ENCODE measurements around the gene REEP6. TPM values are rescaled to one million over a fixed set of nuclear protein-coding genes. Genes with fewer than 3 reads are reported as not detected.
A peak's percentile ranks its signal among the peaks of the same experiment; 100 is the strongest.

Gene REEP6
- total and polyA plus RNA-seq, 2 of the 4 experiments (the other 2 are of a cell fraction), result 1.3 to 2.2 TPM

- H3K56ac ChIP-seq (ENCODE audit: extremely low read depth, insufficient read depth, low read length), result no peak overlapping the region
- BruUV-seq (replicated peaks), result no TSS peak
These were observed 33.4 kb downstream of the REEP6 start for GRCh38 chr19:1524287-1524971.

More at GRCh38 chr19:1524287-1524971, 33.4 kb downstream of the REEP6 start:
- Histone ChIP-seq H3K14ac (replicated peaks; ENCODE audit: low read depth, low read length) (no peak overlapping the region), H3K23ac (ENCODE audit: low read depth, low read length) (peak overlapping the region; percentile 22), H3K9ac (ENCODE audit: low read depth, low read length) (no peak overlapping the region), H2BK20ac (ENCODE audit: low read depth, low read length) (no peak overlapping the region), H2BK5ac (ENCODE audit: low read depth, low read length, poor library complexity, severe bottlenecking) (no peak overlapping the region), H2AK5ac (ENCODE audit: low read depth, low read length) (no peak overlapping the region), H3K79me1 (ENCODE audit: low read depth in 1 of 2, low read length in 2 of 2) (no peaks in the 10 kb centered on the region), H3K4ac (ENCODE audit: low read depth, low read length) (no peak overlapping the region), H4K5ac (ENCODE audit: low read depth, low read length) (no peak overlapping the region), H3K27ac (ENCODE audit: insufficient read depth, low read length) (no peak overlapping the region), H3K9me1 (ENCODE audit: insufficient read depth, low read length) (peaks cover 4% of the 10 kb centered on the region; the same call in 1 of the 2 replicates), H3K4me1 (ENCODE audit: control insufficient read depth, insufficient read depth, low read length) (no peaks in the 10 kb centered on the region; the same call in 1 of the 2 replicates), H3K4me3 (ENCODE audit: insufficient read depth, low read depth, low read length) (no peak overlapping the region), H3K9me3 (ENCODE audit: control insufficient read depth, insufficient read depth, low read length) (no peaks in the 10 kb centered on the region), H2BK120ac (ENCODE audit: low read depth, low read length) (no peak overlapping the region), H3K18ac (ENCODE audit: low read depth, low read length) (no peak overlapping the region), H4K8ac (ENCODE audit: low read depth in 2 of 2, low read length in 2 of 2) (no peak overlapping the region), H3K27me3 (ENCODE audit: control insufficient read depth, insufficient read depth, low read length) (peaks cover 34% of the 10 kb centered on the region), H3K36me3 (ENCODE audit: control insufficient read depth, insufficient read depth, low read length) (no peaks in the 10 kb centered on the region), H2AFZ (replicated peaks; ENCODE audit: low read length, poor library complexity) (peak overlapping the region; percentile 58), H3K4me2 (ENCODE audit: low read depth, low read length) (no peak overlapping the region), H2BK15ac (ENCODE audit: low read depth, low read length) (no peak overlapping the region), H4K91ac (ENCODE audit: insufficient read depth, low read depth, low read length) (no peak overlapping the region), H4K20me1 (ENCODE audit: insufficient read depth, low read length) (peaks cover 7% of the 10 kb centered on the region; the same call in 1 of the 2 replicates), H2AK9ac (replicated peaks; ENCODE audit: low read depth, low read length, poor library complexity) (no peak overlapping the region)
- CTCF ChIA-PET, result interaction anchor here (0.6 kb wide), 1 partner anchor 52 kb away, joined by 3 read pairs; no protein-coding TSS in a partner anchor
- ATAC-seq (ENCODE audit: low read depth) (no peak), DNase-seq (no peak)
- POLR2A ChIA-PET (ENCODE audit: unreplicated experiment), result no interaction called here
- dilution Hi-C loops (cut with HindIII; ENCODE audit: low sequenced_read_pairs, unreplicated experiment) (no loop called here), in situ Hi-C loops (cut with MboI; ENCODE audit: low sequenced_read_pairs) (no loop called here), intact Hi-C loops (cut with micrococcal nuclease) (no loop called here)
- 7% methylated on average over 22 of the region's 49 CpGs; no CpG with 5 or more reads in 1 of the 2 experiments for WGBS, 2 experiments (ENCODE audit: extremely low coverage in 2 of 2, insufficient read length in 1 of 2)
- no peak for TF ChIP-seq MXI1 (IDR thresholded peaks at IDR 0.05; ENCODE audit: borderline replicate concordance, low read depth, low read length)
- no peak for TF ChIP-seq NFE2L2 (IDR thresholded peaks at IDR 0.05; ENCODE audit: low read depth, low read length)
- no peak for TF ChIP-seq MAFK (IDR thresholded peaks at IDR 0.05; ENCODE audit: low read depth, low read length)
- no peak for TF ChIP-seq USF2 (IDR thresholded peaks at IDR 0.05; ENCODE audit: low read depth, low read length)
- no peak for TF ChIP-seq CTCF (conservative IDR thresholded peaks at IDR 0.05; ENCODE audit: low read depth, low read length)
- TF ChIP-seq, protein P1, sequence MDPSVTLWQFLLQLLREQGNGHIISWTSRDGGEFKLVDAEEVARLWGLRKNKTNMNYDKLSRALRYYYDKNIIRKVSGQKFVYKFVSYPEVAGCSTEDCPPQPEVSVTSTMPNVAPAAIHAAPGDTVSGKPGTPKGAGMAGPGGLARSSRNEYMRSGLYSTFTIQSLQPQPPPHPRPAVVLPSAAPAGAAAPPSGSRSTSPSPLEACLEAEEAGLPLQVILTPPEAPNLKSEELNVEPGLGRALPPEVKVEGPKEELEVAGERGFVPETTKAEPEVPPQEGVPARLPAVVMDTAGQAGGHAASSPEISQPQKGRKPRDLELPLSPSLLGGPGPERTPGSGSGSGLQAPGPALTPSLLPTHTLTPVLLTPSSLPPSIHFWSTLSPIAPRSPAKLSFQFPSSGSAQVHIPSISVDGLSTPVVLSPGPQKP (IDR thresholded peaks at IDR 0.05; ENCODE audit: borderline replicate concordance, low read depth, low read length), result no peak
- TF ChIP-seq CEBPB (IDR thresholded peaks at IDR 0.05; ENCODE audit: low read depth, low read length), result no peak
- TF ChIP-seq RCOR1 (IDR thresholded peaks at IDR 0.05; ENCODE audit: insufficient replicate concordance, low read length), result no peak
- no peak for TF ChIP-seq FOS (IDR thresholded peaks at IDR 0.05; ENCODE audit: low read depth, low read length)
- TF ChIP-seq MAZ (IDR thresholded peaks at IDR 0.05; ENCODE audit: borderline replicate concordance, low read depth, low read length), result no peak
- TF ChIP-seq RFX5 (IDR thresholded peaks at IDR 0.05; ENCODE audit: low read depth, low read length), result no peak
- no peak for TF ChIP-seq CHD1 (IDR thresholded peaks at IDR 0.05; ENCODE audit: low read depth, low read length)
